Activated CD4-positive, CD25-positive, alpha-beta regulatory T cell treated with anti-CD3 and anti-CD28 coated beads, Interleukin-2, amount 50 U/mL, for 16 hours (primary cell): Measurements from ENCODE around the gene FCHSD2.
"Not testable (repeated sequence)": the region's sequence is repeated elsewhere in the genome, so short reads cannot be mapped to it uniquely, and the experiment has no call there.

Experiments
- DNase-seq: peaks from one replicate; pipeline ENCODE4 v3.0.0-alpha.2; 2020; ENCODE audit warnings: low read depth, low spot score

The FCHSD2 gene

DNA sequence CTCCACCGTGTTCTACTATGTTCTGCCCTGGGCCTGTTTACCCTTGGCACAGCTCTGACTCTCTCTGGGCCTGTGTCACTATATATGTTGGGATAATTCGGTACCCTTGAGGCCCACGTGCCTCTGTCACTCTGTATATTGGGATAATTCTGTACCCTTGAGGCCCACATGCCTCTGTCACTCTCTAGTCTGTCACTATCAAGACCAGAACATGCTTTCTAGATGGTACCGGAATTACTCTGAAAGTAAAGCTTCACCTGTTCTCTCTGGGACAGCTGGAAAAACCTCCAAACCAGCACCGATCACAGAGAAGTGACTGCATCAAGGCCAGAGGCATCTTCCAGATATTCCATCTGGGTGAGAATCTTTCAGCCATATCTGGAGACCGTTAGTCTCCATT is 9.3 kb upstream of the FCHSD2 start:
- DNase-seq: no peak

DNA sequence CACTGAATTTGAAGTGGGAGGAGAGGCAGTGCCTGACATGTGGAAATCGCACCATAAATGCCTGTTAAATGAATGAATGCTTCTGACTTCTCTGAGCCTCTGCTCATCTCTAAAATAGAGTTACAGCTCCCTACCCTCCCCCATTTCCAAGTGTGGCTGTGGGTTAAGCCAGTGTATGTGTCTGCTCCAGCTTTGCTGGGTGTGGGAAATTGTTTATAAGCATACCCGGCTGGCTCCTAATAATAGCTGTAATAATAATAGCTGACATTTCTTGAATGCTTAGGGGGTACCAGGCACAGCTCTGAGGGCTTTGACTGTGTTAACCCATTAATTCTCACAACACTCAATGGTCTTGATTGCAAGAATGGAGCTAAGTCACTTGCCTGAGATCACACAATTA is 7.0 kb upstream of the FCHSD2 start:
- DNase-seq: no peak

DNA sequence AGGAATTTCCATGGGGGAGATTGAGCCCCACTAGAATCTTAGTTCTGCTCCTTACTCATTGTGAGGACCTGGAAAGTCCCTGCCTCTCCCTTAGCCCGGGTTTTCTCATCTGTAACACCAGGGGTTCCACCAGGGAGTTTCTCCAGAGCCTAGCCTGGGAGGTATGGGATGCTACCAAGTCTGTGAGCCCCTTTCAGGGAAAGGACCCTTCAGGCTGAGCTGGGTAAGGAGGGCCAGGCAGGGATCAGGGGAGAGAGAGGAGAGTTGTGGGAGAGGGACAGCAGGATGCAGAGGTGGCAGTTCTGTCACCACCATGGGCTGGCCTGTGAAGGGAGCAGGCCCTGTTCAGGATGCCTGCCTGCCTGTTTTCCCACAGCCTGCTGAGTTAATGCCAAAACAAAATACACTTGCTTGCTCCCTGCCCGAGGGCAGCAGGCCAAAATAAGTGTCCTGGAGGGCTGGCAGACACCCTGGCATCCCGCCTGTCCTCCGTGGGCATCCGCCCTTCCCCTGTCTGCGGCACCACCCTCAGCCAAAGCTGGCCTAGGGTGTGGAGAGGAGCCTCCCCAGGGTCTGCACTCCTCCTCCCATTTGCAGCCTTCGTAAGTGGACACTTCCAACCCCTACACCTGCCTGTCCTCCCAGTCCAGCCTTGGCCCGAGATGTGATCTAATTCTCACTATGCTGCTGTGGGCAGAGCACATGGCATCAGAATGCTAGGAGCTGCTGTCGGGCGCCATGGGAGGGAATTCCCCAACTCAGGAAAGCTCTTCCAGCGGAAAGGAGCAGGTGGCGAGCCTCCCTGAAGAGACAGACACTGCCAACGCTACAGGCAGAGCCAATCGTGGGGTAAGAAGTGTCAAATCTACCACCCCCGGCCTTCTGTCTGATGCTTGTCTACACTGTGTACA is 5.9 kb upstream of the FCHSD2 start:
- no peak for DNase-seq

DNA sequence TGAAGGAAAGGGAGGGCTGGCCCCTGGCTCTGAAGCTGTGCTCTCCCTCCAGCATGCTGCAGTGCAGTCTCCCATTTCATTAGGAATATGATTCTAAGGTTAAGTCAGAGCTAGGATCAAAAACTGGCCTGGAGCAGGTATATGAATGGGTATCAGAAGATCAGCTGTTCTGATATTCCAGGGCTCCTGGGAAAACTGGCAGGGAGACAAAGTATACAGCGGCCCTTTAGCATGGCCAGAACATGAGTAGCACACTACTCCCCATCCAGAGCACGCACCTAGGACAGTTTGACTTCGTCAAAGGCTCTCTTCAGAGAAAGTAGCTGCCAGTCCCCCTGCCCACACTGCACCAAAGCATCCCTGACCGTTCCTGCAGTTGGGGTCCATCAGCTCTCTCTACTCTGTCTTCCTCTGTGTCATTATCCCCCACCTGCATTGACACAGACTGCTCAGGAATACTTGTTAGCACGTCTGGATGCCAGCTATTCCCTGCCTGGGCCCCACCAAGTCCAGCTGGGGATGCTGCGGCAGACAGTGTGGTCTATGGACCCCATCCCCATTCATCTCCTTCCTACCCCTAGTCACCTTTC is 4.0 kb upstream of the FCHSD2 start:
- no peak for DNase-seq

DNA sequence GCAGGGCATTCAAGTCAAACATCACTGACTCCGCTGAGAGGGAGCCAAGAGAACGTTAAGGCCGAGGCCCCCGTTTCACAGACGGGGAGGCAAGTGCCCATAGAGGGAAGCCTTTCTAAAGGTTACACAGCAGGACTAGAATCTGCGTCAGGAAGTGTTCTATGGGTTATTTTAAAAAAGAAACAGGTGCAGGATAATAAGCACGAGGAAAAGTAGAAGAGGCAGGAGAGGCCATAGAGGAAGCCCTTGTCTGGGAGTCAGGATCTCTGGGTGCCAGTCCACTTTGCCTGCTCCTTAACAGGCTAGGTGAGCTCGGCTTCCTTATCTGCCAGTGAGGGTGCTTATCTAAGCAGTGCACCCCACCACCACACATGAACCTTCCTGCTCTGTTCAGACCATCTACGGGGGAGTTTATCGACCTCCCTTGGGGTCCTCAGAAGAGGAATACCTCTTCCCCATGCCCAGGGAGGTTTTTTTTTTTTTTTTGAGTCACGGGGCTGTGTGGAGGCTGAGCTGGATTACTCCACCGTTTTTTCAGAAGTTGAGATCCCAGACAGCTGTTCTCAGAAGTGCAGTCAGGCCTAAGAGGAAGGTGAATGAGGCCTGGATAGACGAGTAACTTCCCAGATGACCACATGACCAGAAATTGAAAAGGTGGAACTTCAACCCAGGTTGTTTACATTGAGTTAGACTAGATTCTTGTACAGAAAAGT is 1.2 kb upstream of the FCHSD2 start:
- no peak for DNase-seq

DNA sequence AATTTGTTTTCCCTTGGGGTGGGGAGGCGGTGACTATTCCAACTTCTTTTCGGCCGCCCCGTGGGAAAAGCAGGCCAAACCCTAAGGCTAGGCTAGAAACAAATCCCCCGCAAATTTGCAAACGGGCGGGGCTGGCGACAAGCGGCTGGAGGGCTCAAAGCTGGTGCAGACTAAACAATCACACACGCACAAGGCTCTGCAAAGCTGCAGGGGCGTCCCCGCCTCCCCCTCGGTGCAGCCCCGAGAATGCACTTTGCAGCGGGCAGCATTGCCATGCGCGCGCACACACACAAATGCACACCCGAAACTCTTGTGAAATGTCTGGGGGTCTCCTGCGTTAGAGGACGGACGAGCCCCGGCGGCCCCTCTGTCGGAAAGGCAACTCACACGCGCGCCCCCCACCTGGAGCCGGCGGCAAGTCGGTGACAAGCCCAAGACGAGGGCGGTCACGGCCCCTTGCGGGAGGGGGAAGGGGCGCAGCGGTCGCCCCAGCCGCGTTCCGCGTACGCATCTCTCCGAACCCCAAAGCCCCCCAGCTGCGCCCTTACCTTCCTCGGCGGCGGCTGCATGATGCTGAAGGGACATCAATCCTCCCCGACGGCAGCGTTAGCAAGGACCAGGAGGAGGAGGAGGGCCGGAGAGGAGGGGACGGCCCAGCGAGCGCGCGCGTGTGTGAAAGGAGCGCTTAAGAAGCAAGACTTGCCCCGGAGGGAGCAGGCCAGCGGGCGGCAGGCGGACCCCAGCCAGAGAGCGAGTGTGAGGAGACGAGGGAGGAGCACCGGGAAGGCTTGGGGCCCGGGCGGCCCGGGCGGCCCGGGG is 600 bp downstream of the FCHSD2 start:
- peak; percentile 25 for DNase-seq

DNA sequence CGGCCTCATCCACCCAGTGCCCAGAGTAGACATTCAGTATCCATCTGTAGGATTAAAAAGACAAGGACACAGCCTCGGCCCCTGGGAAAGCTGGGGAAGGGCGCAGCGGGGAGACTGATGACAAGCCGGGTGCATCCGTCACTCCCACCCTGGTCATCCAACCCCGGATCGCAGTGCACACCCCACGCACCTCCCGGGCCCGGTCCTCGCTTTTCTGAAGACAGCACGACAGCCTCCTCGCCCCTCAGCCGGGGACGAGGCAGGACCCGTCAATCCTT is 1.1 kb downstream of the FCHSD2 start:
- DNase-seq: no peak

DNA sequence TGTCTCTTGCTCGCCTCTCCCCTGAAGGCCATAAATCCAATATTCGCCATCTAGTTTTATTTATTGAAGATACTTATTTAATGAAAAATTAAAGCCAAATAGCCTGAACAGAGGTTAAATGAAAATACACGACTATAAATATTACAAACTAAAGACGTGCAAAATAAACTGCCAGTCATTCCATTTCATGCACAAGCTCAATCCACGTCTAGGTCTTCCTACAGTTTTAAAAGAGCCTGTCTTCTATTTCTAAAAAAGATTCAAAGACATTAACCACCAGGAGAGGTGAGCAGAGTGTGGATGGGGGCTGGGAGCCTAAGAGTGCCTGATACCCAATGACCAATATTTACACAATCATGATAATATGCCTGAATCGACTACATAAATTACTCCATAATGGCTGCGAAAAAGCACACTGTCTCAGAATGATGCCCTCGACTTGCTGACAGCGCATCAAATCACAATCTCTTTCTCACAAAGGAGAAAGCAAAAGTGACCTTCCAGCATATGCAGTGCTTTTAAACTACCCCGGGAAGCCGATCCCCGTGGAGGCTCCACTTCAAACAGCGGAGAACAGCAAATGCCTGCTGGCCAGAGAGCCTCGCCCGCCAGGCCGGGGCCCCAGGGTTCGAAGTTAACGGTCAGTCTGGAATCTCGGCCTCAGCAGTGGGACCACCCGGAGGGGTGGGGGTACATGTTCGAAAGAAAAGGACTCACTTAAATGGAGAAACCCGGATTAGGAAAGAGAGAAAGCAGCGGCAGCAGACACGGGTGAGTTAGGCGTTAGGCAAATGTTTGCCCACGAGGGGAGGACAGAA is 1.7 kb downstream of the FCHSD2 start:
- no peak for DNase-seq

DNA sequence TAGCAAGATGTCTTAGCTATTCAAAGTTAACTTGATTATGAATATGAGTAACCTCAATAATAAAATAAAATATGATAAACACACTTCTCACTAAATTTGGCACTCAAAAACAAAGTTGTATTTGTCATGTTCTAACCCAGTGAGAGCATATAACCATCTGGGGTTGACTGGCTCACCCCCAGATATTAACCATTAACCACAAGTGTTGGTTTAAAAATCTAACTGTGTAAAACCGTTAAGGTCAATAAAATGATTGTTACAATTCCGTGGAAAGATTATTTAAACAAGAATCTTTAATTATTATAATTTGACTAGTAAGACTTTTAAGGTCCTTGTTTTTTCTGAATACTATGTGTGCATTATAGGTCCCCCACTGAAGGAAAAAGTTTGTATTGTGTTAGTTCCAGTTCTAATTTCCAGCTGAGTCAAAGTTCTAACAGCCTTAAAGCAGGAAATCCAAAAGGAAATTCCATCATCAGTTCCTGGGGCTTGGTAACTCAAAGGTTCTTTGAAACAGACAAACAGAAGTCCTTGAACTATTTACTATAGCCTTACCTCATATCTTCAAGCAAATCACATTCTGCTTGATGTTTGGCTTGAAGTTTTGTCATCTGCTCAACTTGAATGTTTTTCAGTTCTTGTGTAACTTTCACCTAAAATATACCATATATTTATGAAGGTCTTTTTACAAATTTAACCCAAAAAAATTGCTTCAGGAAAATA is 2.5 kb downstream of the FCHSD2 start:
- DNase-seq: no peak

DNA sequence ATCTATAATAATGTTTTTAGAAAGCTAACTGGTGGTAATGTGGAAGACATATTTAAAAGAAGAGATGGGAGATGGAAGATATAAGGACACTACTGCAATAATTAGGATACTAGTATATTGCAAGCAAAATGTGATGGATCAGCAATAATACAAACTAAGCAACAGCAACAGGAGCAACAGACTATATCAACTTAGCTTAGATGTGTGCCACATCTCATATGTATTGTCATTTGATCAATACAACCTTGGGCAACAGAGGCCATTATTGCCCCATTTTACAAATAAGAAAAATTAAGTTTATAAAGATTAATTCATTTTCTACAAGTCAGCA is 4.2 kb downstream of the FCHSD2 start:
- DNase-seq: no peak

DNA sequence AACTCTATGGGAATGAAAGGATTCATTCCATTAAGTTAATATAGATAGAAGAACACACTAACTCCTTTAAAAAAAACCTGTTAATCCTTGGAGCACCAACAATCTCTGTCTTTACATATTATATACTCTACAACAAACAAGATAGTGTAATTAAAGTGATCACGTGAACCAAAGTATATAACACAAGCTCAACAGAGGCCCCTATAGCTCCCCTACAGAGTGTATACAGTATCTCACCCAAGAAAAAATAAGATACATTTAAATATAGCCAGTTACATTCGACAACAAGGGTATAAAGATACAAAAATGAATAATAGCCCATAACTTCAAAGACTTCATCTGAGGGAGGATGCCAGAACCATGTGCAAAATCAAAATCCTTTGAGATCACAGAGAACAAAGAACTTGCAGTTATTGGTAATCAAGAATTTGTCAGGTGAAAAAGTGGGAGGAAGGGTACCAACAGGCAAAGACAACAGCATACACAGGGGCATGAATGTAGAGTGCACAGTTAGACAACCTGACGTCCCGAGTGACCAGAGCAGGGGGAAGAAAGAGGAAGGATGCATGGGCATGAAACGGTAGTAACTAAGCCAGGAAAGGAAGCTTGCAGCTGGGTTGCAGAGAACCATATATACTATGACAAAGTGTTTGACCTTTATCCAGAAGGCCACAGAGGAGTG is 4.7 kb downstream of the FCHSD2 start:
- no peak for DNase-seq

DNA sequence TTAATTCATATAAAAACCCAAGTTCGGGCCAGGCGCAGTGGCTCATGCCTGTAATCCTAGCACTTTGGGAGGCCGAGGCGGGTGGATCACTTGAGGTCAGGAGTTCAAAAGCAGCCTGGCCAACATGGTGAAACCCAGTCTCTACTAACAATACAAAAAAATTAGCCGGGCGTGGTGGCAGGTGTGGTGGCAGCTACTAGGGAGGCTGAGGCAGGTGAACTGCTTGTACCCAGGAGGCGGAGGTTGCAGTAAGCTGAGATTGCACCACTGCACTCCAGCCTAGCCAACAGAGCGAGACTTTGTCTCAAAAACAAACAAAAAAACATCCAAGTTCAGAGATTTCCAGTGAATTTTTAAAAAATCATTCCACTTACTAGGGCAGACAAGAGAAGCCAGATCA is 5.4 kb downstream of the FCHSD2 start:
- DNase-seq: not testable (repeated sequence)

DNA sequence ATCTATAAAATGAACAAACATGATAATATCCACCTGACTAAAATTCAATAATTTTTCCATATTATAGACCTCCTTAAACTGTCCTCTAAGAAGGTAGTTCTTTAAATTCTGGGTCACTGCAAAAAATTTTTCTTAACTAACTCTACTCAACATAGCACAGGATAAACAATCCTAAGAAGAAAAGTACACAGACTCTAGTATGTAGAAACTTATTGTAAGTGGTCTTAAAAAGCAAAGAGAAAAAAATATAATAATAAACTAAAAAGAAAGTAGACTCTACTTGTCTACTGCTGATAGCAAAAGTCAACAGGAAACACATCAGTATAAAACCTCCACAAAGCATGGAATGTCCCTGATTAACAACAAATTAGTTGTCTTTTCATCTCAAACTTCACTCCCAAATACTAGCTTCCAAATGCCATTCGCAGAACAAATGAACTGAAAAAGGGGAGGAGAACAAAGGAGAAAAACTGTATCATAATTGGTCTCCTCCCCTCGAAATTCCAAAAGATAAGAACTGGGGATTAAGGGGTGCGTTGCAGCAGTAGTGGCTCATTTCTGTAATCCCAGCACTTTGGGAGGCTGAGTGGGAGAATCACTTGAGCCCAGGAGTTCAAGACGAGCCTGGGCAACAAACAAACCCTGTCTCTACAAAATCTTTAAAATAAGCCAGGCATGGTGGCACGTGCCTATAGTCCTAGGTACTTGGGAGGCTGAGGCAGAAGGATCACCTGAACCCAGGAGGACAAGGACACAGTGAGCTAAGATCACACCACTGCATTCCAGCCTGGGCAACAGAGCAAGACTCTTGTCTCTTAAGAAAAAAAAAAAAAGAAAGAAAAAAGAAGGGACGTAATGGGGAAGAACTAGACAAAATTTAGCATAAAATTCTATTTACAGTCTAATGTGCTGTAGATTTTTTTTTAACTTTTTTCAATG is 6.5 kb downstream of the FCHSD2 start:
- DNase-seq: no peak

DNA sequence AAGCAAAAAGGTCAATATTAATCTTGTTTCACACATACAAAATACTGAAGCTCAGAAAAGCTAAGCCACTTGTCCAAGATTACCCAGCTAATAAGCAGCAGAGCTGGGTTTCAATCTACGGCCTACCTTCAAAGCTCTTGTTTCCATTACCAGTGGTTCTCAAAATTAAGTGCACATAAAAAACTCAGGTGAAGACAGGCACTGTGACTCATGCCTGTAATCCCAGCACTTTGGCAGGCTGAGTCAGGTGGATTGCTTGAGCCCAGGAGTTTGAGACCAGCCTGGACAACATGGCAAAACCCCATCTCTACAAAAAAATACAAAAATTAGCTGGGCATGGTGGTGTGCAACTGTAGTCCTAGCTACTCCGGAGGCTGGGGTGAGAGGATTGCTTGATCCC is 9.8 kb downstream of the FCHSD2 start:
- DNase-seq: not testable (repeated sequence)

DNA sequence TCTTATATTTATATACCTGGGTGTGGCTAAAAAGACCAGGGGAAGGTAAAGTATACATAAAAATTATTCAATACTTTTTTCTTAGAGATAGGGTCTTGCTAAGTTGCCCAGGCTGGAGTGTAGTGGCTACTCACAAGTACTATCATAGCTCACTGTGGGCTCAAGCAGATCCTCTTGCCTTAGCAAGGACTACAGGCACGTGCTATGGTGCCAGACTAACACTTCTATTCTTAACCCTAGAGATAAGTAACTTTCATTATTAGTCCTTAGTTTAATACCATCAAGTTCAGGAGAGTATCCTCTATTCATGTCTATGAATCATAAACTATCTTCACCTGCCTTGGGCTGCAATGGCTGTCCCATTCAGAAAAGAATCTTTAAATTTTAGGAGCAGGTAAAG is 11.9 kb downstream of the FCHSD2 start:
- no peak for DNase-seq

DNA sequence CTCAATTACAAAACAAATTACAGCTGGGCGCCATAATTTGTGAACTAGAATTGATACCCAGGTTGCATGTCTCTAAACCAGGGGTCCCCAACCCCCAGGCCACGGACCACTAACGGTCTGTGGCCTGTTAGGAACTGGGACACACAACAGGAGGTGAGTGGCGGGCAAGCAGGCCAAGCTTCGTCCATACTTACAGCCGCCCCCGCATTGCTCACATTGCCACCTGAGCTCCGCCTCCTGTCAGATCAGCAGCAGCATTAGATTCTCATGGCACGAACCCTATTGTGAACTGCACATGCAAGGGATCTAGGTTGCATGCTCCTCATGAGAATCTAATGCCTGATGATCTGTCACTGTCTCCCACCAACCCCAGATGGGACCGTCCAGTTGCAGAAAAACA is 12.9 kb downstream of the FCHSD2 start:
- no peak for DNase-seq

DNA sequence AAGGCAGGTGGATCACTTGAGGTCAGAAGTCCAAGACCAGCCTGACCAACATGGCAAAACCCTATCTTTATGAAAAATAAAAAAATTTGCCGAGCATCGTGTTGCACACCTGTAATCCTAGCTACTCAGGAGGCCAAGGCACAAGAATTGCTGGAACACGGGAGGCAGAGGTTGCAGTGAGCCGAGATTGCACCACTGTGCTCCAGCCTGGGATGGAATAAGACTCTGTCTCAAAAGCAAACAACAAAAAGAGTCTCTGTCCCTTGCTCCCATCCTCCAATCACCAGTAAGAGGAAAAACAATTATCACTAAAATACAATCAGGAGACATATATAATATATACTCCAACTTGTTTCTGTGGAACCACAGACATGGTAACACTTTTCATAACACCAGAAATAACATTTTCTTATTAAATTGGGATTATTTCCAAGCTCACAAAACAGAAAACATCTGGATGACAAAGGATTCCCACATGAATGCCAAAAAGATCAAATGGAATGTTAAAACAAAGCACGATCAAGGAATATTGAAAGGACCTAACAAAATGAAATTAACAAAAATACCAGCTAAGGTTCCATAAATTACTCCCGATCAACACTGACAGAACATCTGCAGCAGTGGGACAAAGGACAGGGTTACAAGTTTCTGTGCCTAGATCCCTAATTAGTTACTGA is 15.2 kb downstream of the FCHSD2 start:
- DNase-seq: no peak

DNA sequence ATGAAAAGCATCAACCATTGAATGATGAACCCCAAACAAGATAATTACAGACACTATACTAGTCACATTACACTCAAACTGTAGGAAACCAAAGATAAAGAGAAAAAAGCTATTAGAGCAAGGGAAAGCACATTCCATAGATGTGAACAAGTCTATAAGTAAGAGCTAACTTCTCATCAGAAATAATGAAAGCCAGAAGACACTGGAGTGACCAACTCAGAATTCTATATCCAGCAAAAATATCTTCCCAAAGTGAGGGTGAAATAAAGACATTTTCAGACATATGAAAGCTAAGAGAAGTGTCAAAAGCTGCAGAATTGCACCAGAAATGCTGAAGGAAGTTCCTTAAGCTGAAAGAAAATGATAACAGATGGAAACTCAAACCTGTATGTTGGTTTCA is 17.3 kb downstream of the FCHSD2 start:
- DNase-seq: no peak
